ENCODE results near the gene ARHGAP24.

DNA sequence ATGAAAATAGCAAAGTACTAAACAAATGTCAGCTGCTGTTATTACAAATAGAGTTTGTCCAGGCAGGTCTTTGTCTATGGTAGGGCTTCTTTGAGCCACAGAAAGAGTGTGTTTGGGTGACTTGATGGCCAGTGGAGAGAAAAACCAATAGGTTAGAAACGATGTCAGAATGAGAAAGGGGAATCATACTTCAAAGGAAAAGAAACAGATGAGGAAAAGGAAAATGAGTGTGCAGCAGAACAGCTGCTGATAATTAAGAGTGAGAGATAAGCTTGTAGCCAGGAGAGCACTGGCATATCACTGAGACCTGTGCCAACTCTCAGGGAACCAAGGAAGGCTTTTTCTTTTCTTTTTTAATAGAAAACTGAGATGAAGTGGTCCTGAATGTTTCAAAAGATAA is 257.2 kb downstream of the ARHGAP24 start:
- no peak for TF ChIP-seq POLR2A (IDR thresholded peaks at IDR 0.05)
- TF ChIP-seq, protein P1, sequence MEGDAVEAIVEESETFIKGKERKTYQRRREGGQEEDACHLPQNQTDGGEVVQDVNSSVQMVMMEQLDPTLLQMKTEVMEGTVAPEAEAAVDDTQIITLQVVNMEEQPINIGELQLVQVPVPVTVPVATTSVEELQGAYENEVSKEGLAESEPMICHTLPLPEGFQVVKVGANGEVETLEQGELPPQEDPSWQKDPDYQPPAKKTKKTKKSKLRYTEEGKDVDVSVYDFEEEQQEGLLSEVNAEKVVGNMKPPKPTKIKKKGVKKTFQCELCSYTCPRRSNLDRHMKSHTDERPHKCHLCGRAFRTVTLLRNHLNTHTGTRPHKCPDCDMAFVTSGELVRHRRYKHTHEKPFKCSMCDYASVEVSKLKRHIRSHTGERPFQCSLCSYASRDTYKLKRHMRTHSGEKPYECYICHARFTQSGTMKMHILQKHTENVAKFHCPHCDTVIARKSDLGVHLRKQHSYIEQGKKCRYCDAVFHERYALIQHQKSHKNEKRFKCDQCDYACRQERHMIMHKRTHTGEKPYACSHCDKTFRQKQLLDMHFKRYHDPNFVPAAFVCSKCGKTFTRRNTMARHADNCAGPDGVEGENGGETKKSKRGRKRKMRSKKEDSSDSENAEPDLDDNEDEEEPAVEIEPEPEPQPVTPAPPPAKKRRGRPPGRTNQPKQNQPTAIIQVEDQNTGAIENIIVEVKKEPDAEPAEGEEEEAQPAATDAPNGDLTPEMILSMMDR (IDR thresholded peaks at IDR 0.05): no peak

Data from right lobe of liver (tissue), 4 donors.